ENCODE measurements around the gene KCNQ1.

KCNQ1 gene

DNA sequence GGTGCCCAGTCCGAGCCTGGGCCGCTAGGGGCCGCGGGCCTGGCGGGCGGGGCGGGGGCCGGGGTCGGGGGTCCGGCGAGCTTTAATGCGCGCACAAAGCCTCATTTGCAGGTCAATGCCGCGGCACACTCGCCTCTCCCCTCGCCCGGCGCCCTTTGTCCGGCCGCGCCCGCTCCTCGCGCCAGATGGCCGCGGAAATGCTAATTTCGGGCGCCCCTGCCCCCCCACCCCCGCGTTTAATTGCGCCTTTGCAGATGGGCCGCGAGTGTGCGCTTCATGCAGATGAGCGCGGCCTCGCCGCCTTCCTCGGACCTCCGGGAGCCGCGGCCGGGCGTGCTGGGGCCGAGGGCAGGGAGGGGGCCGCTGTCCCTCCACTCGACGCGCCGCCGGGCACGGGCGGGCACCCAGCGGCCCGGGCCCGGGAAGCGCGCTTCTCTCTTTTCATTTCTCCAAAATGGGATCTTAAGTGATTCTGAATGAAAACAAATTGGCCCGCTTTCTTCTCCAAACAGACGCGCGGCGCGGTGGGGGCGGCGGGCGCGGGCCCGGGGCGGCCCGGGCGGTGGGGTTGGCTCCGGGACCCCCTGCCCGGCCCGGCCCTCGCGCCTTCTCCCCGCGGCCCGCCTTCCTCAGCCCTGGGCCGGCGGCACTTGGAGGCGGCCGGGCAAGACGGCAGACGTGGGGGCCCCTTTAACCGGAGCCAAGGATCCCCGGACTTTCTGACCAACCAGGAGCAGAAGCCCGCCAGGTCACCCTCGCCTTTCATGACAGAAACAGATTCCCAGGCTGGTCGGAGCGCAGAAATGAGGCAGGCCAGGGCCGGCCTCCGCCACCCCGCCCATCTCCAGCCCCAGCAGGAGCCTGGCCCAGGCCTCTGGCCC, 417.8 kb downstream of the KCNQ1 start:
- Histone ChIP-seq H3K9ac (ENCODE audit: low read depth in 1 of 2, low read length in 2 of 2) (no peak overlapping the region), H3K36me3 (ENCODE audit: control insufficient read depth in 2 of 2, insufficient read depth in 2 of 2, low read length in 2 of 2) (no peaks in the 10 kb centered on the region), H3K27ac (ENCODE audit: low read depth in 2 of 2, low read length in 2 of 2) (no peak overlapping the region), H3K4me3 (ENCODE audit: low read length in 2 of 2) (no peak overlapping the region), H3K27me3 (ENCODE audit: control insufficient read depth in 2 of 2, insufficient read depth in 2 of 2, low read length in 2 of 2) (peaks cover 3 to 11% of the 10 kb centered on the region in 2 donors), H3K9me3 (ENCODE audit: control insufficient read depth in 2 of 2, low read length in 2 of 2) (no peaks in the 10 kb centered on the region), H3K4me1 (ENCODE audit: control insufficient read depth in 2 of 2, insufficient read depth in 2 of 2, low read length in 2 of 2) (peaks cover 0 to 2% of the 10 kb centered on the region in 2 donors)

DNA sequence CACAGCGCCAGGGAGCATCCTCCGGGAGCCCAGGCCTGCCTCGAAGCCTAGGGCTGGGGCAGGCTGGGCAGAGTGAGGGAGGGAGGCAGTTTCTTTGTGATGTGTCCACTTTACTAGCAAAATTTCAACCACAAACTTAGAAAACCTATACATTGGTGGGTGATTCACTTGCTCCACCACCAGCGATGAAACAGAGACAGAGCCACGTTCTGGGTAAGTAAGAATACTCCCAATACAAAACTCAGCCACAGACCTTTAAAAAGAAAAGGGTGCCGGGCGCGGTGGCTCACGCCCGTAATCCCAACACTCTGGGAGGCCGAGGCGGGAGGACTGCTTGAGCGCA, 418.4 kb downstream of the KCNQ1 start:
- Histone ChIP-seq H3K27me3 (ENCODE audit: control insufficient read depth in 2 of 2, insufficient read depth in 2 of 2, low read length in 2 of 2) (peaks cover 3 to 15% of the 10 kb centered on the region in 2 donors), H3K9ac (ENCODE audit: low read depth in 1 of 2, low read length in 2 of 2) (no peak overlapping the region), H3K36me3 (ENCODE audit: control insufficient read depth in 2 of 2, insufficient read depth in 2 of 2, low read length in 2 of 2) (no peaks in the 10 kb centered on the region), H3K4me1 (ENCODE audit: control insufficient read depth in 2 of 2, insufficient read depth in 2 of 2, low read length in 2 of 2) (peaks cover 0 to 2% of the 10 kb centered on the region in 2 donors), H3K27ac (ENCODE audit: low read depth in 2 of 2, low read length in 2 of 2) (no peak overlapping the region), H3K9me3 (ENCODE audit: control insufficient read depth in 2 of 2, low read length in 2 of 2) (no peaks in the 10 kb centered on the region), H3K4me3 (ENCODE audit: low read length in 2 of 2) (no peak overlapping the region)

DNA sequence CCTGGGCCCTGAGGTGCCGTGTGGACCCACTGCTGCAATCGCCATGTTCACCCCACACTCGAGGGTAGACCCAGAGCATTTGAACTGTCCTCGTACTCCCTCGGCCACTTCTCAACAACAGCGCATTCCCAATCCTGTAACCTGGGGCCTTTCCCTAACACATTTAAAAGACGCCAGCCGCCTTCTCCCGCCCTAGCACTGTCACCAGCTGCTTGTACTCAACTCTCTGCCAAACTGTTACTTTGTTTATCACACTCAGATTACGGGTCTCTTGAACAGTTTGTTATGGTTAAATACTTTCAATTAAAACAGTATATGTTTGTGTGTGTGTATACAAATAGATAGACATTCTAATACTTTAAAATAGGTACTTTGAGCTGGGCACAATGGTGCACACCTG, 420.1 kb downstream of the KCNQ1 start:
- no peak overlapping the region for H3K9ac ChIP-seq (ENCODE audit: low read depth in 1 of 2, low read length in 2 of 2)
- peaks cover 3 to 18% of the 10 kb centered on the region in 2 donors for H3K27me3 ChIP-seq (ENCODE audit: control insufficient read depth in 2 of 2, insufficient read depth in 2 of 2, low read length in 2 of 2)

DNA sequence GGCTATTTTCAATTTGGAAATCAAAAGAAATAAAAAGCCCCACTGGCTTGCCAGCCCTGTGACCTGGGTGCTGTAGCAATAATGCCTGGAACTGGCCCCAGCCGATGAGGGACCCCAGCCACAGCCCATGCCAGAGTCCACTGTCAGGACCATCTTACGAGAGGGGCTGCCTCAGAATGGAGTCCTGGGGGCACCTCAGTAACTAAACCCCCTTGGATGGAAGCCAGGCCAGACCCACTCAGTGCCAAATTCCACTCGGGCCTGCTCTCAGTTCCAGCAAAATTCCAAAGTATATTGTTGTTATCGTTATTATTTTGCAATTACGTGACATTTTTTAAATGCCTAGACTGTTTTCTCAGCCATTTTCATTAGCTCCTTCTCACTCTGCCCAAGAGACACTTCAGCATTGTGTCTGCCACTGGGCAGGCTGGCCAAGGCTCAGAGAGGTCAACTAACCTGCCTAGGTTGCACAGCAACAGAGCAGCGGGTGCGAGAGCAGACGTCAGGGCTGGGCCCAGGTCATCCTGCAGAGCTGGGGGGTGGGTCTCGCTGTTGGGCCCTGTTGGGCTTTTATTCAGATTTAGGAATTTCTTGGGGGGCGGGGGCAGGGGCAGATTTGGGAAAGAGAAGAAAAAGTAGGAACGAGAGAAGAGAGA, 421.2 kb downstream of the KCNQ1 start:
- H3K27me3 ChIP-seq (ENCODE audit: control insufficient read depth in 2 of 2, insufficient read depth in 2 of 2, low read length in 2 of 2), result peaks cover 6 to 28% of the 10 kb centered on the region in 2 donors
- no peaks in the 10 kb centered on the region for H3K4me1 ChIP-seq (ENCODE audit: control insufficient read depth in 2 of 2, insufficient read depth in 2 of 2, low read length in 2 of 2)
- no peaks in the 10 kb centered on the region for H3K36me3 ChIP-seq (ENCODE audit: control insufficient read depth in 2 of 2, insufficient read depth in 2 of 2, low read length in 2 of 2)
- H3K4me3 ChIP-seq (ENCODE audit: low read length in 2 of 2), result no peak overlapping the region
- H3K9ac ChIP-seq (ENCODE audit: low read depth in 1 of 2, low read length in 2 of 2), result no peak overlapping the region
- no peaks in the 10 kb centered on the region for H3K9me3 ChIP-seq (ENCODE audit: control insufficient read depth in 2 of 2, low read length in 2 of 2)
- H3K27ac ChIP-seq (ENCODE audit: low read depth in 2 of 2, low read length in 2 of 2), result no peak overlapping the region

More for the DNA sequence above, 420.1 kb downstream of the KCNQ1 start:
- H3K4me1 ChIP-seq (ENCODE audit: control insufficient read depth in 2 of 2, insufficient read depth in 2 of 2, low read length in 2 of 2), result peaks cover 0 to 2% of the 10 kb centered on the region in 2 donors
- H3K36me3 ChIP-seq (ENCODE audit: control insufficient read depth in 2 of 2, insufficient read depth in 2 of 2, low read length in 2 of 2), result no peaks in the 10 kb centered on the region
- no peaks in the 10 kb centered on the region for H3K9me3 ChIP-seq (ENCODE audit: control insufficient read depth in 2 of 2, low read length in 2 of 2)
- H3K4me3 ChIP-seq (ENCODE audit: low read length in 2 of 2), result no peak overlapping the region
- no peak overlapping the region for H3K27ac ChIP-seq (ENCODE audit: low read depth in 2 of 2, low read length in 2 of 2)

DNA sequence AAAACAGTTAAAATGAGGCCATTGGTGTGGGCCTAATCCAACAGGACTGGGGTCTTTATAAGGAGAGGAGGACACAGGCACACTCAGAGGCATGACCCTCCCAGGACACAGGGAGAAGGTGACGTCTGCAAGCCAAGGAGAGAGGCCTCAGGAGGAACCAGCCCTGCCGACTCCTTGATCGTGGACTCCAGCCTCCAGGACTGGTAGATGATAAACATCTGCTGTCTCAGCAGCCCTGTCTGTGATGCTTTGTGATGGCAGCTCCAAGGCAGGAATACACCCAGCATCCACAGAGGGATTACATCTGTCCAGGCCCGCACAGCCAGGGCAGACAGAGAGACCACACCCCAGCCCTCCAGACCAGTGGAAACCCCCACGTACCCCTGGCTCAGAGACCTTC, 422.3 kb downstream of the KCNQ1 start:
- Histone ChIP-seq H3K9ac (ENCODE audit: low read depth in 1 of 2, low read length in 2 of 2) (no peak overlapping the region), H3K27me3 (ENCODE audit: control insufficient read depth in 2 of 2, insufficient read depth in 2 of 2, low read length in 2 of 2) (peaks cover 9 to 26% of the 10 kb centered on the region in 2 donors), H3K4me3 (ENCODE audit: low read length in 2 of 2) (no peak overlapping the region), H3K27ac (ENCODE audit: low read depth in 2 of 2, low read length in 2 of 2) (no peak overlapping the region), H3K4me1 (ENCODE audit: control insufficient read depth in 2 of 2, insufficient read depth in 2 of 2, low read length in 2 of 2) (no peaks in the 10 kb centered on the region), H3K9me3 (ENCODE audit: control insufficient read depth in 2 of 2, low read length in 2 of 2) (no peaks in the 10 kb centered on the region), H3K36me3 (ENCODE audit: control insufficient read depth in 2 of 2, insufficient read depth in 2 of 2, low read length in 2 of 2) (no peaks in the 10 kb centered on the region)

DNA sequence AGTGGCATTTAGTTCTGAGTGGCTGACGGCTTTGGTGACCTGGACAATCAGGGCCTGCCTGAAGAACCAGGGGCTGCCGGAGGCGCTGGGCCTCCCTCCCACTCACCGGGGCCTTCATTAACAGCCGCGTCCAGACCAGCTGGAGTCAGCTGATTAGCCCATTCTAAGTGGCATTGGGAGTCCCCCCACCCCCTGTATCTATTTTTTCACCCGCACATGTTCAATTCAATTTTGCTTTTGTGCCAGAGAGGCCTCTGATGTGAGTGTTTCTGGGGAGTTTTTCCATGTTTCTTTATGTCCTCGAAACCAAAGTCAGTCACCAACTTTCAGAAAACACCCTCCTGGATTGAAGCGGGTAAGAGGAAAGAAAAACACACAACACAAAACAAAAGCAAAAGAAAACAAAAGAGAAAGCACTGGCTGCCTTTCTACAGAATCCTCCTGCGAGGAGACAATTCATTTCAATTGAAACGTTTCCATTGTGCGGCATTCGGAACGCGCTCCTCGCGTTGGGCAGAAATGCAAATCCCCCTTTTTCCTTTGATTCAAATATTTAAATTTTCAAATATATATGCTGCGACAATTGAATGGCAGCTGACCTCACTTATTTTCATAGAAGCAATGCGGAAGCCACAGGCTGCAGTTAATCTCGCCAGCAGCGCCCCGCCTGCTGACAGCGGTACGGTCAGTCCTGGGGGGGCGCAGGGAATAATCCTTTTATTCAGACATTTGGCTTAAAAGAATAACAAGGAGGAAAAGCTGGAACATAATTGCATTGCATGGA, 423.1 kb downstream of the KCNQ1 start:
- H3K9me3 ChIP-seq (ENCODE audit: control insufficient read depth in 2 of 2, low read length in 2 of 2), result no peaks in the 10 kb centered on the region
- H3K4me1 ChIP-seq (ENCODE audit: control insufficient read depth in 2 of 2, insufficient read depth in 2 of 2, low read length in 2 of 2), result no peaks in the 10 kb centered on the region
- H3K27ac ChIP-seq (ENCODE audit: low read depth in 2 of 2, low read length in 2 of 2), result no peak overlapping the region
- H3K9ac ChIP-seq (ENCODE audit: low read depth in 1 of 2, low read length in 2 of 2), result no peak overlapping the region
- H3K27me3 ChIP-seq (ENCODE audit: control insufficient read depth in 2 of 2, insufficient read depth in 2 of 2, low read length in 2 of 2), result peaks cover 9 to 26% of the 10 kb centered on the region in 2 donors
- no peaks in the 10 kb centered on the region for H3K36me3 ChIP-seq (ENCODE audit: control insufficient read depth in 2 of 2, insufficient read depth in 2 of 2, low read length in 2 of 2)
- H3K4me3 ChIP-seq (ENCODE audit: low read length in 2 of 2), result peak overlapping the region in 1 of 2 donors; percentile 28

DNA sequence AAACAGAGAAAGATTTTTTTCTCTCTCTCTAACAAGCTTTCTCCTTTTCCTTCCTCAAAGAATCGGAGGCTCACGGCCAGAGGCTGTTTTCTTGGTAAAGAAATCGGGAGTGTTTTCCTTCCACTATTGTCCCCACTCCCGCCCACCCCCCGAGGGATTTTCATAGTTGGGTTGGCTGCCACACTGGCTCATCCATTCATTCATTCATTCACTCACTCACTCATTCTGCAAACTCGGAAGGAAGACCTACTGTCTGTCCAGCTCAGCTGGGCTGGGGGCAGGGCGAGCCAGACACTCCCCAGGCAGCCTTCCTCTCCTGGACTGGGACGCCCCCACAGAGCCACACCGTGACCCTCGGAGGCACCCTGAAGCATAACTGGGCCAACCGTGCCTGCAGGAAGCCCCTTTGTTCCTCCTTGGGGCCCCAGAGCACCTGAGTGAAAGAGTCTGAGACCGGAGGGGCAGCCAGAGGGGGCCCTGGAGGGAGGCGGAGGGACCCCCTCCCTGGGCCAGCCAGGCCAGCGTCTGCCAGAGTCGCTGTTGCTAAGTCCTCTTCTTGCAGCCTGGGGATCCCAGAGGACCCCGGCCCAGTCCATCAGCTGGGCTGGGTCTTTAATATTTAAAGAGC, 423.8 kb downstream of the KCNQ1 start:
- H3K9ac ChIP-seq (ENCODE audit: low read depth in 1 of 2, low read length in 2 of 2), result no peak overlapping the region
- H3K27me3 ChIP-seq (ENCODE audit: control insufficient read depth in 2 of 2, insufficient read depth in 2 of 2, low read length in 2 of 2), result peaks cover 6 to 24% of the 10 kb centered on the region in 2 donors
- peak overlapping the region in 1 of 2 donors; percentile 28 for H3K4me3 ChIP-seq (ENCODE audit: low read length in 2 of 2)

DNA sequence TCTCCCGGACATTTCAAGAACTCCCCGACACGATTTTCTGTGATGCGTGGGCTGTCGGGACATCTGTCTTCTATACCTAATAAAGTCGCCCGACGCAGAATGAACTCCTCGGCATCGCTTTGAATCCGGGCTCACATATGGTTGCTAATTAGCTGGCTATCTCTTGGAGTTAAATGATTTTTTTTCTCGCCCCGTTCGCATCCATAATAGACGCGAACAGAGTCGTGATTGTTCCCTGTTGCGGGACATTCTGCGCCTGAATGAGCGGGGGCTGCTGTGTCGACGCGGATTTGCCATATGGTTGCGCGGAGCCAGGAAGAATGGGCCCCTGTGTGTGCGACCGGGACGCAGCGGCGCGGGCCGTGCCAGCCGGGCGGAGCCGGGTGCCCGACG, 424.3 kb downstream of the KCNQ1 start:
- Histone ChIP-seq H3K4me3 (ENCODE audit: low read length in 2 of 2) (no peak overlapping the region), H3K27ac (ENCODE audit: low read depth in 2 of 2, low read length in 2 of 2) (no peak overlapping the region), H3K27me3 (ENCODE audit: control insufficient read depth in 2 of 2, insufficient read depth in 2 of 2, low read length in 2 of 2) (peaks cover 6 to 24% of the 10 kb centered on the region in 2 donors), H3K9ac (ENCODE audit: low read depth in 1 of 2, low read length in 2 of 2) (no peak overlapping the region), H3K4me1 (ENCODE audit: control insufficient read depth in 2 of 2, insufficient read depth in 2 of 2, low read length in 2 of 2) (no peaks in the 10 kb centered on the region), H3K9me3 (ENCODE audit: control insufficient read depth in 2 of 2, low read length in 2 of 2) (no peaks in the 10 kb centered on the region), H3K36me3 (ENCODE audit: control insufficient read depth in 2 of 2, insufficient read depth in 2 of 2, low read length in 2 of 2) (no peaks in the 10 kb centered on the region)

More for the DNA sequence above, 423.8 kb downstream of the KCNQ1 start:
- Histone ChIP-seq H3K9me3 (ENCODE audit: control insufficient read depth in 2 of 2, low read length in 2 of 2) (no peaks in the 10 kb centered on the region), H3K27ac (ENCODE audit: low read depth in 2 of 2, low read length in 2 of 2) (no peak overlapping the region), H3K4me1 (ENCODE audit: control insufficient read depth in 2 of 2, insufficient read depth in 2 of 2, low read length in 2 of 2) (no peaks in the 10 kb centered on the region), H3K36me3 (ENCODE audit: control insufficient read depth in 2 of 2, insufficient read depth in 2 of 2, low read length in 2 of 2) (no peaks in the 10 kb centered on the region)

DNA sequence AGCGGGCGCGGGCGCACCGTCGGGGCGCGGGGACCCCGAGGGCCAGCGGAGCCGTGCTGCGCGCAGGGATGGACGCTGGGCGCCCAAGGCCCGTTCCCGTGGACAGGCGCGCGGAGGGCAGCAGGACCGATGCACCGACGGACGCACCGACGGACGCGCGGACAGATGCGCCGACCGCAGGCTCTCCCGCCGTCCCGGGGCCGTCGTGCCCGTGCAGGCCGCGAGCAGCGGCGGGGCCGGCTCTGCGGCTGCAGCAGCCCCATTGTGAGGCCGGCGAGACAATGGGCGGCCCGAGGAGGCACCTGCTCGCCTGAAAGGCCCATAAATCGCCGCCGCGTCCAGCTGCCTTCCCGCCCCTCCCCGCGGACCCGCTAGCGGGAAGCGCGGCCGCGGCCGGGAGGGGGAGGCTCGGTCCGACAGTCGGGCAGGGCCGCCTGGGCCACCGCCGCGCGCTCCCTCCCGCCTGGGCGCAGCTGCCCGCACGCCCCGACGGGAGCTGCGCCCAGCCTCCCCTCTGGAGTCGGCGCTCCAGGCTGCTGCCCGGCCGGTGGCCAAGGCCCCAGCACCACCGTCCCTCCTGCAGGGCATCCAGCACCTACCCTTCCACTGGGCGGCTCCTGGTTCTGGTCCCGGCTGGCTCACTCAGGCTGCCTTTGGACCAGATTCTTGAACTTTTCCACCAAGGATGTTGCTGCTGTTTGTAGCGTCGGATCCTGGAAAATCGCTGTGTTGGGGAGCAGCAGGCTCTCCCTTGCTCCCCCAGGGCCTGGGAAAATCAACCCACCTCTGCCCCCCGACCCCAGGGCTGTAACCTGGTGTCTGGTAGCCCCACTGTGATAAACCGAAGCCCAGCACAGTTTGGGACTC, 425.0 kb downstream of the KCNQ1 start:
- H3K9ac ChIP-seq (ENCODE audit: low read depth in 1 of 2, low read length in 2 of 2), result no peak overlapping the region
- no peaks in the 10 kb centered on the region for H3K36me3 ChIP-seq (ENCODE audit: control insufficient read depth in 2 of 2, insufficient read depth in 2 of 2, low read length in 2 of 2)
- H3K27ac ChIP-seq (ENCODE audit: low read depth in 2 of 2, low read length in 2 of 2), result no peak overlapping the region
- no peaks in the 10 kb centered on the region for H3K4me1 ChIP-seq (ENCODE audit: control insufficient read depth in 2 of 2, insufficient read depth in 2 of 2, low read length in 2 of 2)
- no peak overlapping the region for H3K4me3 ChIP-seq (ENCODE audit: low read length in 2 of 2)
- no peaks in the 10 kb centered on the region for H3K9me3 ChIP-seq (ENCODE audit: control insufficient read depth in 2 of 2, low read length in 2 of 2)
- peaks cover 6 to 21% of the 10 kb centered on the region in 2 donors for H3K27me3 ChIP-seq (ENCODE audit: control insufficient read depth in 2 of 2, insufficient read depth in 2 of 2, low read length in 2 of 2)

Data from mucosa of rectum (tissue), 2 donors.